Esophagus muscularis mucosa (tissue), 4 donors: ENCODE results near the gene RPL28.
"Not testable (repeated sequence)": the region's sequence is repeated elsewhere in the genome, so short reads cannot be mapped to it uniquely, and the experiment has no call there.

Experiments used
- EP300 ChIP-seq: sonication (generic); formaldehyde crosslinking; IDR thresholded peaks from one replicate; pipeline ENCODE4 v1.6.1; 2017; ENCODE audit warnings: antibody characterized with exemption
- POLR2A ChIP-seq: fragments of 450-650 bp; IDR thresholded peaks from one replicate; pipeline ENCODE4 v1.6.1; 2017; ENCODE audit warnings: antibody characterized with exemption, moderate library complexity, mild to moderate bottlenecking, low read depth
- TF ChIP-seq, protein P1 (sequence below), 3 experiments: fragments of 200-600 bp in 2 of 3; fragments of 450-650 bp in 1 of 3; sonication (generic) in 2 of 3; IDR thresholded peaks; one replicate each; pipeline ENCODE4 v1.5.1; 2017 to 2019; ENCODE audit warnings: antibody characterized with exemption in 3 of 3, mild to moderate bottlenecking in 2 of 3, moderate library complexity in 1 of 3

DNA sequence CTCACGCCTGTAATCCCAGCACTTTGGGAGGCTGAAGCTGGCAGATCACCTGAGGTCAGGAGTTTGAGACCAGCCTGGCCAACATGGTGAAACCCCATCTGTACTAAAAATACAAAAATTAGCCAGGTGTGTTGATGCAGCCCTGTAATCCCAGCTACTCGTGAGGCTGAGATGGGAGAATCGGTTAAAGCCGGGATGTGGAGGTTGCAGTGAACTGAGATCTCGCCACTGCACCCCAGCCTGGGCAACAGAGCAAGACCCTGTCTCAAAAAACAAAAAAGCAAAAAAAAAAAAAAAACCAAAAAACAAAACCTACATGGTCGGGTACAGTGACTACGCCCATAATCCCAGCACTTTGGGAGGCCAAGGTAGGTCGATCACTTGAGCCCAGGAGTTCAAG lies 23.4 kb downstream of the RPL28 start:
- TF ChIP-seq, protein P1, sequence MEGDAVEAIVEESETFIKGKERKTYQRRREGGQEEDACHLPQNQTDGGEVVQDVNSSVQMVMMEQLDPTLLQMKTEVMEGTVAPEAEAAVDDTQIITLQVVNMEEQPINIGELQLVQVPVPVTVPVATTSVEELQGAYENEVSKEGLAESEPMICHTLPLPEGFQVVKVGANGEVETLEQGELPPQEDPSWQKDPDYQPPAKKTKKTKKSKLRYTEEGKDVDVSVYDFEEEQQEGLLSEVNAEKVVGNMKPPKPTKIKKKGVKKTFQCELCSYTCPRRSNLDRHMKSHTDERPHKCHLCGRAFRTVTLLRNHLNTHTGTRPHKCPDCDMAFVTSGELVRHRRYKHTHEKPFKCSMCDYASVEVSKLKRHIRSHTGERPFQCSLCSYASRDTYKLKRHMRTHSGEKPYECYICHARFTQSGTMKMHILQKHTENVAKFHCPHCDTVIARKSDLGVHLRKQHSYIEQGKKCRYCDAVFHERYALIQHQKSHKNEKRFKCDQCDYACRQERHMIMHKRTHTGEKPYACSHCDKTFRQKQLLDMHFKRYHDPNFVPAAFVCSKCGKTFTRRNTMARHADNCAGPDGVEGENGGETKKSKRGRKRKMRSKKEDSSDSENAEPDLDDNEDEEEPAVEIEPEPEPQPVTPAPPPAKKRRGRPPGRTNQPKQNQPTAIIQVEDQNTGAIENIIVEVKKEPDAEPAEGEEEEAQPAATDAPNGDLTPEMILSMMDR (IDR thresholded peaks at IDR 0.05): not testable (repeated sequence)
- TF ChIP-seq POLR2A, EP300: not testable (repeated sequence)
